GM10248 (cell line): ENCODE measurements around the gene ASCC3.

Source experiments
- CTCF ChIA-PET: fragments of 300-600 bp; sonication (Branson Sonifier 250); formaldehyde crosslinking; extraction: SDS; loops from one replicate; lab custom pipeline; 2021; ENCODE audit warnings: antibody characterized with exemption; lab: Yijun Ruan, JAX
- POLR2A ChIA-PET: fragments of 350-650 bp; sonication (Branson Sonifier 250); formaldehyde crosslinking; extraction: SDS; loops from one replicate; lab custom pipeline; 2020; ENCODE audit warnings: antibody characterized with exemption; lab: Yijun Ruan, JAX
- DNase-seq: peaks from one replicate; pipeline ENCODE4 v3.0.0; 2012; ENCODE audit errors: extremely low spot score
- TF ChIP-seq, protein P1 (sequence below): IDR thresholded peaks from 2 replicates; pipeline ENCODE4 v1.5.1; 2012; ENCODE audit warnings: mild to moderate bottlenecking, low read depth; ENCODE audit errors: extremely low read depth, missing control alignments, control extremely low read depth

The ASCC3 gene

DNA sequence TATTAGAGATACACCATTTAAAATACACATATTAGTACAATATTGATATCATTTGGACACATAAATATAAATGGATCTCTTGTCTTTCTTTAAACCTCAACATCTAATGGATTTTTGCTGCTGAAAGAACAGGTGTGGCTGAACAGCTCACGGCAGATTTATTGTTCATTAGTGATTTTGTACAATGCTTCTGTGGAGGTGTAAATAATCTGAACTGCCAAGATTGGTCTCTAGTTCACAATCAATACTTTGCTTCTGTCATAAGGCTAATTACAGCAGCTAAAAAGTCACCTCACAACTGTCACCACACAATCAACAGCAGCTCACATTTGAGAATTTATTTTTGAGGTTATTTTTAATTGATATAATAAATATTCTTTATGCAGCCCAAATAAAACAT lies 254.4 kb downstream of the ASCC3 start:
- POLR2A ChIA-PET, result no interaction called here
- CTCF ChIA-PET, result interaction anchor here (1.0 to 1.1 kb wide), 2 partner anchors 21 to 38 kb away, joined by 3 to 4 read pairs; no protein-coding TSS in a partner anchor
- no peak for DNase-seq
- TF ChIP-seq, protein P1, sequence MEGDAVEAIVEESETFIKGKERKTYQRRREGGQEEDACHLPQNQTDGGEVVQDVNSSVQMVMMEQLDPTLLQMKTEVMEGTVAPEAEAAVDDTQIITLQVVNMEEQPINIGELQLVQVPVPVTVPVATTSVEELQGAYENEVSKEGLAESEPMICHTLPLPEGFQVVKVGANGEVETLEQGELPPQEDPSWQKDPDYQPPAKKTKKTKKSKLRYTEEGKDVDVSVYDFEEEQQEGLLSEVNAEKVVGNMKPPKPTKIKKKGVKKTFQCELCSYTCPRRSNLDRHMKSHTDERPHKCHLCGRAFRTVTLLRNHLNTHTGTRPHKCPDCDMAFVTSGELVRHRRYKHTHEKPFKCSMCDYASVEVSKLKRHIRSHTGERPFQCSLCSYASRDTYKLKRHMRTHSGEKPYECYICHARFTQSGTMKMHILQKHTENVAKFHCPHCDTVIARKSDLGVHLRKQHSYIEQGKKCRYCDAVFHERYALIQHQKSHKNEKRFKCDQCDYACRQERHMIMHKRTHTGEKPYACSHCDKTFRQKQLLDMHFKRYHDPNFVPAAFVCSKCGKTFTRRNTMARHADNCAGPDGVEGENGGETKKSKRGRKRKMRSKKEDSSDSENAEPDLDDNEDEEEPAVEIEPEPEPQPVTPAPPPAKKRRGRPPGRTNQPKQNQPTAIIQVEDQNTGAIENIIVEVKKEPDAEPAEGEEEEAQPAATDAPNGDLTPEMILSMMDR, result no peak

DNA sequence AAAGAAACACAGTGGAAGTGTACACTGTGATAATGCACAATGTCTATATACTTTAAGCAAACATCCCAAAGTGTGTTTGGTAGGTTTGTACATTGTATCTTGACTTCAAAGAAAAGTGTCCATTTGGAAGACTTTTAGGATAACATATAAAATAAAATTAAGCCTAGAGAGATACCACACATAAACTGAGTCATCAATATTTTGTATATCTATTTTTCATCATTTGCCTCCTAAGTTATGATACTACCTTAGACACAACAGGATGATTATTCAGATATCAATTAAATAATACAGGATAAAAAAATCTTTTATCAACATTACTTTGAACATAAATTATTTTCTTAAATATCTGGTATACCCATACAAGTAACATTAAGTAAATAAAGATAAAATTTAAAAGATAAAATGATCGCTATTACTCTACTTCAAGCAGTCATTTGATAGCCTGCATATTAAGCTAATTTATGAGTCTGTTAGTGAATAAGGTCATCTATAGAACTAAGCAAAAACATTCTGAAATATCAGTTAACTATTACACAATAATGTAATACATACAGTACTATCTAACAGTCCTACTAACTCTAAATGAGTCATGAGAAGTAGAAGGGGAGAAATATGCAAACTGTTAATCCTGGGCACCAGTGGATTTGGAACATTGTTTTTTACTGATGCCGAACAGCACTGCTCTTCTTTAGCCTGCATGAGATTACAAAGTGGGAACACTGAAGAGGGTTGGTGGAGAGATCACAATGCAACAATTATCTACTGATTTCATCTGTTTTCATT lies 258.0 kb downstream of the ASCC3 start:
- CTCF ChIA-PET, result no interaction called here
- TF ChIP-seq, protein P1, result no peak
- DNase-seq, result no peak
- POLR2A ChIA-PET, result no interaction called here

DNA sequence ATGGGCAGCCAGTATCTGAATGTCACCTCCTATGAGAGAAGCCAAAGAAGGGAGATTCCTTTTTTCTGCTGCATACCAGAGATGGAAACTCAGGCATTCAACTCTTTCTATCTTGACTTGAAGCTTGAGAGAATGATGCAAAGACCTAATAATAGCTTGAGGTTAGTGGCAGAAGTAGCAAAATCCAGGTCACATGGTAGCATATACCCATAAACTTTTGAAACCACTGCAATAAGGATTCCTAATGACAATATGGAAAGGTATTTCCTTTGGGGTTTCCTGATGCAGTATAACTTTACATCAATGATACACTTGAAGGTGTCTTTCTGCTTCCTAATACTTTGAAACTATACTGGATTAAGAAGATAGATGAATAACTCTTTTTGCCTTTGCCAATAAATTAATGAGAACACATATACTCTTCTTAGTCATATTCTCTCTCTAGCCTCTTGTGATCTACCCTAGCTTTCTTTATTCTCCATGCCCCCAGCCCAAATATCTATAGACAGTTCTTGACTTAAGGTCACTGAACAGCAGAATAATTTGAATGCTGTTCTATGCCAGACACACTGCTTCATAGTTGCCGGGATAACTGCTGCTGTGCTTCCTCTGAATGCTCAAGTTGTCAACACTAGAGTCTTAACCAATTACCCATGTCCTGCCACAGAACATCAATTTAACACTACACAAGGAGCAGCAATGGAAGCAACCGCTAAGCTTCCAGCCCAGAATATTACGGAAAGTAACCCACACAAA lies 260.9 kb downstream of the ASCC3 start:
- CTCF ChIA-PET, result interaction anchor here (1.1 kb wide), 2 partner anchors 9 to 44 kb away, joined by 3 read pairs; no protein-coding TSS in a partner anchor
- TF ChIP-seq, protein P1, result no peak
- DNase-seq, result no peak
- POLR2A ChIA-PET, result no interaction called here

DNA sequence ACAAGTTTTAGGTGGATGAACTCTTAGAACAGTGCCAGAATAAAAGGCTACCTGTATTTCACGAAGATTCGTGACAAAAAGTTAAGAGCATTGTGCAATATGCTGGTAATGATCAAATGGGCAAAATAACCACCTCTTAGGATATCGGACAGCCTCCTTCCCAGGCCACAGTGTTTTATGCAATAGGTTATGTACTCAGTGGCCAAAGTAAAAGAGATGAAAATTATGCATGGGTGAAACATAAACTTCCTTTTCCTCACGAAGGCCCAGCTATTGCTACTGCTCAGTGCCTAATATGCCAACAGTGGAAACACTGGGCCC lies 262.8 kb downstream of the ASCC3 start:
- POLR2A ChIA-PET, result no interaction called here
- TF ChIP-seq, protein P1, result no peak
- no peak for DNase-seq
- CTCF ChIA-PET, result no interaction called here

DNA sequence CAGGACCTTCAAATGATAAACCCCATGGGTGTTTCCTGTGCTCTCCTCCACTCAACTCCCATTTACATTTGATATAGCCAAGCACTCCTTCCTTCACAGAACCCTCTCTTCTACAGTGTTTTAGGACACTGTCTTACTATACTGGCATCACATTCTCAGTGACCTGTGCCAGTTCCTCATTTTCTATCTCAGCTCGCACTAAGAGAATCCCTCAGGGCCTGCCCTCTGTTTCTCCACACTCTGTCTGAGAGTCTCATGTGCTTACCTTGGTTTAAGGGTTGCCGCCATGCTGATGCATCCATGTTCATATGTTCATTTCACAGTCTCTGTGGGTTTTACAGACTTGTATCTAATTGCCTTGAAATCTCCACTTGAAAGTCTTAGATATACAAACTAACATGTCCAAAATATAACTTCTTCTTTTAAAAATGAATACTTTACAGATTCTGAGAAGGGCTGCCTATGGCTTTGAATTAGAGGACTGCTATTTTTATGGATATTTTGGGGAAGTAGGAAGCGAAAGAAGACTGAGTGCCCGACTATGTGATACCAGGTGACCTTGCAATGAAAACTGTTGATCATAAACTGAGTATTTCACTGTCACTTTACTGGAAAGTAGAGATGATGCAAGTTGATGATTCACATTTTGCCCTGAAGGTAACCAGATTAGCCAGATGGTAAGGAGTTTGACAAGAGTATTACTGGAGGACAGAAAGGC lies 263.3 kb downstream of the ASCC3 start:
- TF ChIP-seq, protein P1, result no peak
- ChIA-PET POLR2A (no interaction called here), CTCF (interaction anchor here (0.8 kb wide), 1 partner anchor 46 kb away, joined by 3 read pairs; no protein-coding TSS in a partner anchor)
- no peak for DNase-seq

DNA sequence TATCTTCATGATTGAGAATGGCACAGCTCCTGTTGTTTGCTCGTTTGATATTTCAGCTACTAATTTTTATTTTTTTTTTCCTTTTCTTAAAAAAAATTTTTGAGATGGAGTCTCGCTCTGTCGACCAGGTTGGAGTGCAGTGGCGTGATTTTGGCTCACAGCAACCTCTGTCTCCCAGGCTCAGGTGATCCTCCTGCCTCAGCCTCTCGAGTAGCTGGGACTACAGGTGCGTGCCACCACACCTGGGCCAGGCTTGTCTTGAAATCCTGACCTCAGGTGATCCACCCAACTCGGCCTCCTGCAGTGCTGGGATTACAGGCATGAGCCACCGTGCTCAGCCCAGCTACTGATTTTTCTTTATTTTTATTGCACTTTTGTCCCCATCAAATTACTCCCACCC lies 266.2 kb downstream of the ASCC3 start:
- TF ChIP-seq, protein P1, result no peak
- CTCF ChIA-PET, result interaction anchor here (1.5 kb wide), 1 partner anchor 8 kb away, joined by 3 read pairs; no protein-coding TSS in a partner anchor
- no peak for DNase-seq
- POLR2A ChIA-PET, result no interaction called here
